H9 (cell line): ENCODE measurements around the gene NCDN. TPM values are rescaled to one million over a fixed set of nuclear protein-coding genes. Genes with fewer than 3 reads are reported as not detected.
A peak's percentile ranks its signal among the peaks of the same experiment; 100 is the strongest.

ENCODE experiments used
- DNase-seq: peaks from one replicate; pipeline ENCODE4 v3.0.0-alpha.2; 2017
- H2AFZ ChIP-seq: one replicate; pipeline ENCODE4 v1.6.1; 2013; ENCODE audit warnings: mild to moderate bottlenecking, low read length, control low read depth, moderate library complexity
- H2AK5ac ChIP-seq: 2 replicates; pipeline ENCODE4 v1.6.1; 2013; ENCODE audit warnings: low read length, control low read depth, mixed read lengths; ENCODE audit not compliant: insufficient read length
- H2BK120ac ChIP-seq: one replicate; pipeline ENCODE4 v1.6.1; 2013; ENCODE audit warnings: low read depth, mild to moderate bottlenecking, low read length, control low read depth, inconsistent platforms; ENCODE audit not compliant: poor library complexity, severe bottlenecking
- H2BK12ac ChIP-seq: 2 replicates; pipeline ENCODE4 v1.6.1; 2013; ENCODE audit warnings: low read length, control low read depth, mixed read lengths, low read depth; ENCODE audit not compliant: insufficient read length
- H2BK15ac ChIP-seq: 2 replicates; pipeline ENCODE4 v1.6.1; 2013; ENCODE audit warnings: low read depth, low read length, control low read depth
- H2BK20ac ChIP-seq: one replicate; pipeline ENCODE4 v1.6.1; 2013; ENCODE audit warnings: low read depth, mild to moderate bottlenecking, low read length, control low read depth, inconsistent platforms; ENCODE audit not compliant: poor library complexity, severe bottlenecking
- H2BK5ac ChIP-seq: 2 replicates; pipeline ENCODE4 v1.6.1; 2013; ENCODE audit warnings: low read length, control low read depth, mixed read lengths; ENCODE audit not compliant: insufficient read length
- H3K14ac ChIP-seq: 2 replicates; pipeline ENCODE4 v1.6.1; 2013; ENCODE audit warnings: low read length, control low read depth; ENCODE audit not compliant: insufficient read depth
- H3K18ac ChIP-seq: 2 replicates; pipeline ENCODE4 v1.6.1; 2013; ENCODE audit warnings: low read depth, mild to moderate bottlenecking, mixed read lengths, low read length, control low read depth; ENCODE audit not compliant: insufficient read length
- H3K23ac ChIP-seq: 2 replicates; pipeline ENCODE4 v1.6.1; 2013; ENCODE audit warnings: low read length, control low read depth, mixed read lengths, low read depth; ENCODE audit not compliant: insufficient read length
- H3K23me2 ChIP-seq: 2 replicates; pipeline ENCODE4 v1.6.1; 2013; ENCODE audit warnings: low read depth, mild to moderate bottlenecking, mixed read lengths, low read length, control low read depth; ENCODE audit not compliant: insufficient read length, poor library complexity, severe bottlenecking
- H3K27ac ChIP-seq: 2 replicates; pipeline ENCODE4 v1.5.1; 2013; ENCODE audit warnings: low read length, control low read depth, mixed read lengths, low read depth; ENCODE audit not compliant: insufficient read length
- H3K27me3 ChIP-seq: 2 replicates; pipeline ENCODE4 v1.6.1; 2013; ENCODE audit warnings: low read length, control low read depth, inconsistent platforms; ENCODE audit not compliant: insufficient read depth
- H3K4ac ChIP-seq: 2 replicates; pipeline ENCODE4 v1.6.1; 2013; ENCODE audit warnings: low read depth, mild to moderate bottlenecking, control low read depth, inconsistent platforms, low read length, moderate library complexity
- H3K4me1 ChIP-seq: 2 replicates; pipeline ENCODE4 v1.6.1; 2013; ENCODE audit warnings: low read length, control low read depth, inconsistent platforms; ENCODE audit not compliant: insufficient read depth
- H3K4me2 ChIP-seq: 2 replicates; pipeline ENCODE4 v1.6.1; 2013; ENCODE audit warnings: low read length, control low read depth, mixed read lengths; ENCODE audit not compliant: insufficient read length, insufficient read depth
- H3K56ac ChIP-seq: 2 replicates; pipeline ENCODE4 v1.6.1; 2013; ENCODE audit warnings: low read depth, mild to moderate bottlenecking, mixed read lengths, low read length, control low read depth; ENCODE audit not compliant: insufficient read length
- H3K79me1 ChIP-seq: 2 replicates; pipeline ENCODE4 v1.6.1; 2013; ENCODE audit warnings: low read depth, mild to moderate bottlenecking, moderate library complexity, low read length, control low read depth, inconsistent platforms; ENCODE audit not compliant: insufficient read depth, poor library complexity, severe bottlenecking
- H3K79me2 ChIP-seq: 2 replicates; pipeline ENCODE4 v1.6.1; 2013; ENCODE audit warnings: low read length, control low read depth, inconsistent platforms; ENCODE audit not compliant: insufficient read depth
- H3K9ac ChIP-seq: 2 replicates; pipeline ENCODE4 v1.6.1; 2013; ENCODE audit warnings: low read length, control low read depth, mixed read lengths; ENCODE audit not compliant: insufficient read length; ENCODE audit errors: extremely low read depth
- H3K9me3 ChIP-seq: one replicate; pipeline ENCODE4 v1.6.1; 2013; ENCODE audit warnings: low read depth, low read length, inconsistent platforms; ENCODE audit not compliant: control insufficient read depth
- H3T11ph ChIP-seq: one replicate; pipeline ENCODE4 v1.6.1; 2013; ENCODE audit warnings: mild to moderate bottlenecking, low read length, control low read depth, inconsistent platforms
- H4K20me1 ChIP-seq: one replicate; pipeline ENCODE4 v1.6.1; 2013; ENCODE audit not compliant: control insufficient read depth, insufficient read length, insufficient read depth
- H4K5ac ChIP-seq: 2 replicates; pipeline ENCODE4 v1.6.1; 2013; ENCODE audit warnings: low read depth, mild to moderate bottlenecking, mixed read lengths, low read length, control low read depth; ENCODE audit not compliant: insufficient read length
- H4K8ac ChIP-seq: replicated peaks from 2 replicates; pipeline ENCODE4 v1.6.1; 2013; ENCODE audit warnings: low read length, control low read depth, mixed read lengths, low read depth; ENCODE audit not compliant: insufficient read length
- H4K91ac ChIP-seq: 2 replicates; pipeline ENCODE4 v1.6.1; 2013; ENCODE audit warnings: low read depth, mild to moderate bottlenecking, moderate library complexity, mixed read lengths, low read length, control low read depth; ENCODE audit not compliant: insufficient read length
- H3K27ac Mint-ChIP-seq, 3 experiments: 2 replicates in 2 of 3; 3 replicates in 1 of 3; pipeline ENCODE4 v1.8.0; 2020 to 2021; ENCODE audit warnings: mixed read lengths in 3 of 3, mild to moderate bottlenecking in 1 of 3, moderate library complexity in 1 of 3
- H3K27me3 Mint-ChIP-seq: 2 replicates; pipeline ENCODE4 v1.8.0; 2021; ENCODE audit warnings: low read depth, mild to moderate bottlenecking, moderate library complexity, mixed read lengths
- H3K36me3 Mint-ChIP-seq, 3 experiments: 2 replicates in 2 of 3; 3 replicates in 1 of 3; pipeline ENCODE4 v1.8.0; 2020 to 2021; ENCODE audit warnings: low read depth in 3 of 3, mixed read lengths in 3 of 3; ENCODE audit not compliant: insufficient read depth in 1 of 3
- H3K4me1 Mint-ChIP-seq, 2 experiments: 2 replicates each; pipeline ENCODE4 v1.8.0; 2020; ENCODE audit warnings: mixed read lengths in 2 of 2
- H3K4me3 Mint-ChIP-seq, 2 experiments: 2 replicates in 1 of 2; 3 replicates in 1 of 2; pipeline ENCODE4 v1.8.0; 2020 to 2021; ENCODE audit warnings: mild to moderate bottlenecking in 2 of 2, mixed read lengths in 2 of 2, moderate library complexity in 1 of 2
- H3K9me3 Mint-ChIP-seq, 2 experiments: 2 replicates in 1 of 2; 3 replicates in 1 of 2; pipeline ENCODE4 v1.8.0; 2020; ENCODE audit warnings: mild to moderate bottlenecking in 2 of 2, mixed read lengths in 2 of 2, moderate library complexity in 1 of 2
- WGBS: extraction: QIAGEN DNeasy Blood & Tissue Kit; methylation state at CpG from one replicate; pipeline ENCODE4 v1.1.7; 2013; ENCODE audit warnings: missing lambda C conversion rate, low lambda C conversion rate, mixed read lengths; ENCODE audit not compliant: insufficient read length; ENCODE audit errors: extremely low coverage; 5-methylcytosine and 5-hydroxymethylcytosine counted together
- total RNA-seq: library from RNA; stranded (reverse); gene quantifications from 2 replicates; pipeline ENCODE4 v1.2.1, GENCODE V29; 2021
- TF ChIP-seq, protein P1 (sequence below): fragments of 200-600 bp; sonication (generic); conservative IDR thresholded peaks from 3 replicates; pipeline ENCODE4 v1.8.0; 2021; ENCODE audit warnings: antibody characterized with exemption, mild to moderate bottlenecking

NCDN gene
- total RNA-seq, 1 experiment from 2014 or later = 44.2 TPM

DNA sequence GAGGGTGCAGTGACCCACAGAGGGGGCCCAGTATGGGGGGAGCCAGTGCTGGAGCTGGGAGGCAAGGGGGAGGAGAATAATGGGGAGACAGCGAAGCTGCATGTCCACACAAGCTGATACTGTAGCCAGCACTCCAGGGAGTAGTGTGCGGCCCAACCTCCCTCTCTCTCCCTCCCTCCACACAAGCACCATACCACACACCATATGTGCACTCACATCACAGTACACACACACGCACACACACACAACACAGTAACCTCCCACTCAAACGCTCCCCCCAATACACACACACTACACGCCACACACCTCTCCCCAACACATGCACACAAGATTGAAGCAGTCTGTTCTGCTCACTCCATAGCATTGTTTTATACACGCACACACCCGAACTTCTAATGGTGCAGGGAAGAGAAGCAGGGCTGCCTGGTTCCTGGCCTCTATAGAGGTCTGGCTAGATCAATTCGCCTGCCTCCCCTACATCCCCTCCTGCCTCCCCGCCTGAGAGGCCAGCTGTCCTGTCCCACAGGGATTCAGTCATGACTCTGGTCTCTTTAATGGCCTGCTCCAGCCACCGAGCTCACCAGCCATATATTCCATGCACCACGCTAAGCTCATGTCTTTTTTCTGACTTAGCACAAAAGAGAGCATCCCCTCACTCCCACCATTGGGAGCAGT, 3.8 kb downstream of the NCDN start:
- H3K27me3 Mint-ChIP-seq = no peaks in the 10 kb centered on the region
- H3K9me3 ChIP-seq = no peaks in the 10 kb centered on the region
- no peak for DNase-seq
- H4K91ac ChIP-seq = no peak overlapping the region
- WGBS = 100% methylated on average over 2 of the region's 11 CpGs
- H3K4me2 ChIP-seq = no peak overlapping the region
- H3K27ac Mint-ChIP-seq = peak overlapping the region in 2 of 3 experiments; percentile 1 to 25; a peak in 2 of 7 replicates
- H3K4ac ChIP-seq = no peak overlapping the region
- no peak overlapping the region for H4K8ac ChIP-seq
- H4K5ac ChIP-seq = no peak overlapping the region
- H3K27ac ChIP-seq = no peak overlapping the region
- H3K36me3 Mint-ChIP-seq = peaks cover 23 to 61% (median 49%) of the 10 kb centered on the region in 3 experiments
- no peaks in the 10 kb centered on the region for H3K79me1 ChIP-seq
- H2AK5ac ChIP-seq = no peak overlapping the region
- H3K79me2 ChIP-seq = peaks cover 1% of the 10 kb centered on the region; the same call in 1 of the 2 replicates
- no peak overlapping the region for H3K56ac ChIP-seq
- no peak overlapping the region for H3K14ac ChIP-seq
- no peak overlapping the region for H3K4me3 Mint-ChIP-seq
- H3K4me1 ChIP-seq = no peaks in the 10 kb centered on the region
- TF ChIP-seq, protein P1, sequence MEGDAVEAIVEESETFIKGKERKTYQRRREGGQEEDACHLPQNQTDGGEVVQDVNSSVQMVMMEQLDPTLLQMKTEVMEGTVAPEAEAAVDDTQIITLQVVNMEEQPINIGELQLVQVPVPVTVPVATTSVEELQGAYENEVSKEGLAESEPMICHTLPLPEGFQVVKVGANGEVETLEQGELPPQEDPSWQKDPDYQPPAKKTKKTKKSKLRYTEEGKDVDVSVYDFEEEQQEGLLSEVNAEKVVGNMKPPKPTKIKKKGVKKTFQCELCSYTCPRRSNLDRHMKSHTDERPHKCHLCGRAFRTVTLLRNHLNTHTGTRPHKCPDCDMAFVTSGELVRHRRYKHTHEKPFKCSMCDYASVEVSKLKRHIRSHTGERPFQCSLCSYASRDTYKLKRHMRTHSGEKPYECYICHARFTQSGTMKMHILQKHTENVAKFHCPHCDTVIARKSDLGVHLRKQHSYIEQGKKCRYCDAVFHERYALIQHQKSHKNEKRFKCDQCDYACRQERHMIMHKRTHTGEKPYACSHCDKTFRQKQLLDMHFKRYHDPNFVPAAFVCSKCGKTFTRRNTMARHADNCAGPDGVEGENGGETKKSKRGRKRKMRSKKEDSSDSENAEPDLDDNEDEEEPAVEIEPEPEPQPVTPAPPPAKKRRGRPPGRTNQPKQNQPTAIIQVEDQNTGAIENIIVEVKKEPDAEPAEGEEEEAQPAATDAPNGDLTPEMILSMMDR = no peak
- no peak overlapping the region for H3K18ac ChIP-seq
- no peak overlapping the region for H3T11ph ChIP-seq
- peaks cover 18 to 25% of the 10 kb centered on the region in 2 experiments for H3K4me1 Mint-ChIP-seq
- H2BK120ac ChIP-seq = no peak overlapping the region
- H3K9ac ChIP-seq = no peak overlapping the region
- H2BK20ac ChIP-seq = no peak overlapping the region
- H3K27me3 ChIP-seq = no peaks in the 10 kb centered on the region
- peaks cover 0 to 4% of the 10 kb centered on the region in 2 experiments; a peak in 2 of 5 replicates for H3K9me3 Mint-ChIP-seq
- no peak overlapping the region for H2BK5ac ChIP-seq
- no peak overlapping the region for H2AFZ ChIP-seq
- no peak overlapping the region for H2BK15ac ChIP-seq
- H4K20me1 ChIP-seq = no peaks in the 10 kb centered on the region
- H2BK12ac ChIP-seq = no peak overlapping the region
- no peak overlapping the region for H3K23ac ChIP-seq
- peaks cover 14% of the 10 kb centered on the region for H3K23me2 ChIP-seq
